HG03060 (cell line): ENCODE results near the gene FRMD7.
"Not testable (repeated sequence)": the region's sequence is repeated elsewhere in the genome, so short reads cannot be mapped to it uniquely, and the experiment has no call there.

ENCODE experiments used
- ATAC-seq: cut with Tn5 transposase; IDR thresholded peaks from one replicate; pipeline ENCODE4 v1.9.1; 2021; ENCODE audit warnings: low read depth, moderate number of reproducible peaks; ENCODE audit not compliant: unreplicated experiment

The FRMD7 gene, protein sequence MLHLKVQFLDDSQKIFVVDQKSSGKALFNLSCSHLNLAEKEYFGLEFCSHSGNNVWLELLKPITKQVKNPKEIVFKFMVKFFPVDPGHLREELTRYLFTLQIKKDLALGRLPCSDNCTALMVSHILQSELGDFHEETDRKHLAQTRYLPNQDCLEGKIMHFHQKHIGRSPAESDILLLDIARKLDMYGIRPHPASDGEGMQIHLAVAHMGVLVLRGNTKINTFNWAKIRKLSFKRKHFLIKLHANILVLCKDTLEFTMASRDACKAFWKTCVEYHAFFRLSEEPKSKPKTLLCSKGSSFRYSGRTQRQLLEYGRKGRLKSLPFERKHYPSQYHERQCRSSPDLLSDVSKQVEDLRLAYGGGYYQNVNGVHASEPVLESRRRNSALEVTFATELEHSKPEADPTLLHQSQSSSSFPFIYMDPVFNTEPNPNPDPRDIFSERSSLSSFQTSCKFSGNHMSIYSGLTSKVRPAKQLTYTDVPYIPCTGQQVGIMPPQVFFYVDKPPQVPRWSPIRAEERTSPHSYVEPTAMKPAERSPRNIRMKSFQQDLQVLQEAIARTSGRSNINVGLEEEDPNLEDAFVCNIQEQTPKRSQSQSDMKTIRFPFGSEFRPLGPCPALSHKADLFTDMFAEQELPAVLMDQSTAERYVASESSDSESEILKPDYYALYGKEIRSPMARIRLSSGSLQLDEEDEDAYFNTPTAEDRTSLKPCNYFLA

DNA sequence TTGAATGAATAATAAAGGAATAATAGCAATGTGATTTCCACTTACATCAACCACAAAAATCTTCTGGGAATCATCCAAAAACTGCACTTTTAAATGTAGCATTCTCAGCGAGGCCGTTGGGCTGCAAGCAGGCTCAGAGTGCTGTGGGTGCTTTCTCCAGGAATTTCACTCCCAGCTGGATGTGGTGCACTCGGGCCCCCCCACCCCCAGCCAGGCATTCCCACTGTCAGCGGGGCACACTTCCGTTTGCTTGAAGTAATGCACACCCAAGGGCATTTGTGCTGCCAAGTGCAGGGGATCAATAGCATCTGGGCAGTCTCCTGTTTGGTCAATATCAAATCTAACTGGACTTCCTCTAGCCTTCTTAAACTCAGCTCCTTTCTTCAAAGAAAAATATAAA is at the start of gene FRMD7:
FRMD7 (minus strand) TSS at position 278 of the 400 bp plus-strand sequence; CDS start at position 102, 176 bp downstream.
- no peak for ATAC-seq

DNA sequence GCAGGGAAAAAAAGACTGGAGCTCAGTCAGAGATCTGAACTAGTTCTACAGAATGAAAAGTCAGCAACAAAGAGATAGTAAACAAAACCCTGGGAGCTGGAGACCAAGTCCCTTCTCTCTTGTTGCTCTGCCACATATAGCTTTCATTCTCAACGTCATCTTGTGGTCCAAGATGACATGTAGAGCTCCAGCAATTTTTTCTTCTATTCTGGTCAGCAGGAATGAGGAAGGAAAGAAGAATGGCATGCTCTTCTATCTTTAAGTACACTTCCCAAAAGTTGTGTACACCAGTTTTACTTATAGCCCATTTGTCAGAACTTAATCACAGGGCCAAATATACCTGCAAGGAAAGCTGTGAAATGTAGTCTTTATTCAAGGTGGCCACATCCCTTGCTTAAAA is 45.8 kb upstream of the FRMD7 start:
- no peak for ATAC-seq

DNA sequence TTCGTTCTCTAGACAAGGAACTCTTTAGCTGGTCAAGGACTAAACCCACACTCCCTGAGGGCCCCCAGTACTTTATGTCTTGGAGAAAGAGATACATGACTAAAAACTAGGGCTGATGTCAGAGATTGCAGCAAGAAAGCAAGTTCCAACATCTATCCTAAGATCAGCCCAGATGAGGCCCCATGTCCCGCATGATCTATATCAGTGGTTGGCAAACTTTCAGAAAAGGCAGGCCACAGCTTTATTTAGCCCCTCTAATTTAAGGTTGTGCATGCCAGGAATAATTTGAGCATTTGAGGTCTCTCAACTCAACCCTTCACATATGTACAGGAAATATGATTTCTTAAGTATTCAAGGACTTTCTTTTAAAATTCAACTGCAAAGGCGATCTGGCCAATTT is 44.1 kb upstream of the FRMD7 start:
- no peak for ATAC-seq

DNA sequence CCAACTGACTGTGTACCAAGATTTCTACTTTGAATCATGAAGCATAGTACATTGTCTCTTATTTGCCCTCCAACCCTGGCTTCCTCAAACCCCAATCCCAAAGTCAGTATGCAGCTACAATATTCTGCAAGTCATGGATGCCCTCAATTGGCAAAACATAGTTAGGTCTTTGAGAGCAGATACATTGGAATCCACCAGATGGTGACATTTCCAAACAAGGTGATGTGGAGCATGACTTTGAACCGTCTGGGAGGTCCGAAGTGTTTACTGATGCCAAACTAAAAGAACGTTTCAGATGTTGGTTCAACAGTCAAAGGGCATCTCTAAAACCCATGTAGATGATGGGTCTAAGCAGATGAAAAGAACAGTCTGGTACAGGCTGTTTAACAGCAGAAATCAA is 43.7 kb upstream of the FRMD7 start:
- no peak for ATAC-seq

DNA sequence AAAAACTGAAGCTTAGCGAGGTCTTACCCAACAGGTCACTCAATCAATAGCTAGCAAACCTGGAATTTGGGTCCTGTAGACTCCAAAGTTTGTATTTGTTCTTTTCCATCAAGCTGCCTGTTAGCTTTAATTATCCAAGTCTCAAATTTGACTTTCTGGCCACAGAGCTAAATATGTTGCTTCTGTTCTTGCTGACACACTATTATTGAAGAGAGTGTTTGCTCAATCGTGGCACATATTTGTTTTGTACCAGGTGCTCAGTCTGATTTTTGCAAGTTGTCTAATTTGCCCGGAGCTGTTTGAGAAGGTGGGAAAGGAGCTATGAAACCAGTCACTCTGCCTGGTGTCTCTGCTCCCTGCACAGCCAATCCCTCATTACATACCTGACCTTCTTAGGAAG is 41.7 kb upstream of the FRMD7 start:
- ATAC-seq = no peak

DNA sequence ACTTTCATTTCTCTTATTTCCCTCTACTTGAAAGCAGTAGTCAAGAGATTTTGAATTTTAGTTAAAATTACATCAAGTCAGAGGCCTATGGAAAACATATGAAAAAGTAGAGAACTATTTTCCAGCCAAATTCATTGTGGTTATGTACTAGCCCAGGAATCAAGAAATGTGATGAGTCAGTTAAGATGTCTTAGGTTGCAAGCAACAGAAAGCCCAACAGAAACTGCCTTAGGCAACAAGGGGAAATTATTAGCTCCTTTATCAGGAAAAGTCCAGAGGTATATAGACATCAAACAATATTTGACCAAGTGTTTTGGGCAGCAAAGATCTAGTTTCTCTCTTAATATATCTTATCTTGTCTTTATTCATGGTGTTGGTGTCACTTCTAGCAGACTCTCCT is 37.8 kb upstream of the FRMD7 start:
- ATAC-seq = no peak

DNA sequence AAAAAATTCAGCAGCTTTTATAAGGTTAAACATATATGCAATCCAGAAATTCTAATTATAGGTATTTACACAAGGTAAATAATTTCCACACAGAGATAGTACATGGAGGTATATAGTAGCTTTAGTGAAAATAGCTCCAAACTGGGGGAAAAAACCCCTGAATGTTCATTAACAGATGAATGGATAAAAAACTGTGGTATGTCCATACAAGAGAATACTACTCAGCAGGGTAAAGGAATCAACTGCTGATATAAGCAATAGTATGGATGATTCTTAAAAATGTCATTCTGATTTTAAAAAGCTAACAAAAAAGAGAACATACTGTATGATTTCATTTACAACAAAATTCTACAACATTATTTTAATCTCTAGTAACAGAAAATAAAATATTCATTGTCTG is 37.2 kb upstream of the FRMD7 start:
- no peak for ATAC-seq

DNA sequence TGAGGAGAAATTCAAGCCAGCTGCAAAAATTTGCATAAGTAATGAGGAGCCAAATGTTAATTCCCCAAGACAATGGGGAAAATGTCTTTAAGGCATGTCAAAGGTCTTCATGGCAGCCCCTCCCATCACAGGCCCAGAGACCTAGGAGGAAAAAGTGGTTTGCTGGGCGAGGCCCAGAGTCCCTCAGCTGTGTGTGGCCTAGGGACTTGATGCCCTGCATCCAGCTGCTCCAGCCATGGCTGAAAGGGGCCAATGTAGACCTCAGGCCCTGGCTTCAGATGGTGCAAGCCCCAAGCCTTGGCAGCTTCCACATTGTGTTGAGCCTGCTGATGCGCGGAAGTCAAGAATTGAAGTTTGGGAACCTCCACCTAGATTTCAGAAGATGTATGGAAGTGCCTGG is 35.3 kb upstream of the FRMD7 start:
- ATAC-seq = not testable (repeated sequence)

DNA sequence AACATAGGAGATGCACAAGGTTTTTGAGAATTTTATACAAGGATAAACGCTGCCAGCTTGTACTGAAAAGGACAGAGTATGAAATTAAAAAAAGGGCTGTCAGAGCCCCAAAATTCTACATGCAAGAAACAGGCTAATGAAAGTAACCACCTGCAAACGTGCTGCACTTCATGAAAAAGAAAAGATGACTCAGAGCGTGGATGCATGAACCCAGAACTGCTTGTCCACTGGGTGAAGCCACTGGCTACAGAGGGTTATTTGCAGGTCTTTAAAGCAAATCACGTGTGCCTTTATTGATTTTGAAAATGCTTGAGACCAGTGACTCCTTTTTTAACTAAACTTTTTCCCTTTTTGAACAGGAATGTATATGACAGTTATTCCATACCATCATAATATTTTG is 25.3 kb upstream of the FRMD7 start:
- no peak for ATAC-seq

DNA sequence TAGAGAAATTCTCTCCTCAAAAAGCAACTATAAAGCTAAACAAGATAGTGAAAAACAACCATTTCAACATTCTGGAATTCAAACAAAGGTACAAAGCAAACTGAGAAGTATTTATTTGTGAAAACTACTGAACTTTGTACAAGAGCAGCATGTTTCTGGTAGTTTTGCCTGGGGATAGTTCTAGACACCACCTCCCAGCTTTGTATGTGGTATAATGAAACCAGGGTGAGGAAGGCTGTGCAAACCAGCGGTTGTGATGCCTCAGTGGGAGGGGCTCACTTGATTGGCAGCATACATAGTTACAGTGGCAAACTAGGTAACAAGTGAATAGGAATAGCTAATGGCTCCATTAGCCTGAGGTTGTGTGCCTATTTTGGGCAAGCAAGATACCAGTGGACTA is 18.6 kb upstream of the FRMD7 start:
- no peak for ATAC-seq

DNA sequence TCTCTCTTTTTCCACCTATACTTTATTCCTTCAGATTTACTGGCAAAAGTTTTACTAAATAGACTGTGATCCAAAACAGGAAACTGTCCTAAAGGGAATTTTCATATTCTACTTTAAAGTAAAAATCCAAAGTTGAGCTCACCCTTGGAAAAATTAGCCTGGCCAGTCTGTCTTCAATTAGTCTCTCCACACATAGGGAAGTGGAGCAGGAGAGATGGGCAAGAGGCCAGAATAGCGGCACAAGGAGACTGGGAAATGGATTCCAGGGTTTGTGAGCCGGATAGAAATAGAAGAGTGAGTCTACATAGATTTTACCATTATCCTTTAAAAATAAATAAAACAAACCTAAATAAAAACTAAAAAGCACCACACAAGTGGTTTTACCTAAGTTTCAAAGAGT is 16.2 kb upstream of the FRMD7 start:
- no peak for ATAC-seq

DNA sequence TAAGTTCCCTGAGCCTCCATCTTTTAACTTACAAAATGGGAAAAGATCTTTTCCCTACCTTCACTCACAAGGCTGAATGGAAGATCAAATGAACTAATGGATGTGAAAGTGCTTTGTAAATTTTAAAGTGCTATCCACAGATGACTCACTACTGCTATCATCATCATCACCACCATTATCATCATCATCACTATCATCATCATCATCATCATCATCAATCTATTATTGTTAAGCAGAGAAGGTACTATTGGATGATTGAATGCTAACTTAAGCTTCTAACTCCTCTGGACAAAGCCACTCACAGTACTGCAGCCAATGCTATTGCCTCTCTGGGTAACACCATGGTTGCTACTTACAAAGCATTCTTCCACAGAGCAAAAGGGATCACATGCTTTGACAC is 1.9 kb downstream of the FRMD7 start:
- ATAC-seq = no peak

DNA sequence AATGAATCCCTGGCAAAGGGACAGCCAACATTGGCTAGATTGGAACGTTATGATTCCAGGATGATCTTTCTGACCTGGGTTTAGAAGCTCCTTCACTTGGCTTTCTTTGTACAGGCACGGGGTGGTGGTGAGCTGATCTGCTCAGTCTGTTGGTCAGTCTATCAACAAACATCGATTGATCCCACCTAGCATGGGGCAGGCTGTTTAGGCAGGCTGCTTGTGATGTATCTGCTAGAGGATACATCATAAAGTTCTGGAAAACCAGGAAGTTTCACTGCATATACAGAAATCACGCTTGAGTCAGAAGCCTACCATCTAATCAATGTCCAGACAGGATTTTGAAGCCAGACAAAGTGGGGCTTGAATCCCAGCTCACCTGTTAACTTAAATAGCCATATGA is 6.9 kb downstream of the FRMD7 start:
- ATAC-seq = no peak

DNA sequence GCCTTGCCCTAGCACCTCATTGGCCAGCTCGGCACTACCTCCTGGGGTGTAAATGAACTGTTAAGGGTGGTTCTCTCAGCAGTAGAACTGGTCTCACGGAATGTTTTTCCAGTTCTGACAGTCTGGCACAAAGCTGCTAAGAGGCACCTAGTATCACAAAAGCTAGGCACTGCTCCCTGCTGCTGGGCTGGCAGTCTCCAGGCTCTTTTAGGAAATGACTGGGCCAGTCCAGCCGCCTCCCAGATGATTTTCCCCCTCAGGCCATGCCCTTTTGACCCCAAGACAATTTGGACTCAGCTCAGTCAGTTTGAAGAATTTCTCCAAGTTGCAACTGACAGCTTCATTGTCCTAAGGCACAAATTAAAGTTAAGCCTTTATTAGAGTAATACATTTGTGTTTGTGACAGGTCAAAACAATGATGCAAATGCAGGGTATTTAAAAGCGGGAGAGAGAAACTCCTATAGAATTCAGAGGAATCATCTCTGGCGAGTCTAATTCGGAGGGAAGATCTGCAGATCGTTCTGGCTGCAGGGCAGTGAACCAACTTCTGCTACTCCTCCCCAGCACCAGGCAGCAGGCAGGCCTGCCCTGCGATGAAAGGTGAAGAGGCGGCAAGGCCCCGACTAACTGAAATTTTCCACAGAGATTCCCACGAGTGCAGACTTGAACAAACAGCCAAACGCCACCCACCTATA is 7.9 kb downstream of the FRMD7 start:
- no peak for ATAC-seq

DNA sequence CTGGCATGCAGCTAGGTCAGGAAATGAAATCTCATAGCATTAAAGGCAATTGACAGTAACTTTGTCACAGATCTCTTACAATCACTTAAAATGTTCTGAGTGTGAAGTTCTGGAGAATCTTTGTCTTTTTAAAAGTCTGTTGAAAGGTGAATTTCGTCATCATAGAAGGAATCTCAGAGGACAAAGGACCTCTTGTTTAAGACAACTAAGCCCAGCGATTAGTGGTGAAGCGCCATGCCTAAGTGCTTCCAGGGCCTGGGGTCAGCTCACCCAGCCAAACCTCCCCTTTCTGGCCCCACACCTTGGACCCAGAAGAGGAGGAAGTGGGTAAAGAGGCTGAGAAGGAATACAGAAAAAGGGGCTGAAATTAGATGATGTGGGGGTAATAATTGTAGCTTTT is 8.5 kb downstream of the FRMD7 start:
- no peak for ATAC-seq

DNA sequence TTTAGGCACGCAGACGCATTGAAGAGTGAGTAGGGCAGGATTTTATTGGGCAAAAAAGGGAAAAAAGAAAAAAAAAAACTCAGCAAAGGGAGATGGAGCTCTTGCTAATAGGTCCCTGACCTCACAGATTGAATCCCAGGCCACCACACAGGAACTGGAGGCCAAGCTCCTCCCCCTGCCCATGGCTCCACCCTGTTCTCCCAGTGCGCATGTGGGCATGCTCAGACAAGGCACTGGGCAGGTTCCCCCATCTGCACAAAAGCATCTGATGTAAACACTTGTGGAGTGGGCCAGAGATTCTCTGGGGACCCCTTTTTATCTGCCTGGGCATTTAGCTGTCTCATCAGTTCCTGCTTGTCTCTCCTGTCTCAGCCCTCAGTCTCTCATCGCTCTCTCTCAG is 9.5 kb downstream of the FRMD7 start:
- no peak for ATAC-seq

DNA sequence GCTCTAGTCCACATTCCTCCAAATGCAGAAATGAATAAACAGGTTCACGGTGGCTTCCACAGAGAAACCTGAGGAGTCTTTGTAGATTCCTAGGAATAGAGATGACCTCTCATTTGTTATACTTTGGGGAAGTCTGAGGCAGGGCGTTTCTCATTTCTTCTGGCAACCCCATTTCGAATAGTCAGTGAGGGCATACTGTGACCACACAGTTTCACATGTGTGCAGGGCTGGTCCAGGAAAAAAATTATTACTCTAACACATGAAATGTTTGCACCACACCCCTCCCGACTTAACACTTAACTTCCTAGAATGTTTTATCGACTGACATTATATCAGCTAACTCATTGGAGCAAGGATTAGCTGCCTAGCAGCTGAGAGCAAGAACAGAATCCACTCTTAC is 12.0 kb downstream of the FRMD7 start:
- ATAC-seq = no peak

DNA sequence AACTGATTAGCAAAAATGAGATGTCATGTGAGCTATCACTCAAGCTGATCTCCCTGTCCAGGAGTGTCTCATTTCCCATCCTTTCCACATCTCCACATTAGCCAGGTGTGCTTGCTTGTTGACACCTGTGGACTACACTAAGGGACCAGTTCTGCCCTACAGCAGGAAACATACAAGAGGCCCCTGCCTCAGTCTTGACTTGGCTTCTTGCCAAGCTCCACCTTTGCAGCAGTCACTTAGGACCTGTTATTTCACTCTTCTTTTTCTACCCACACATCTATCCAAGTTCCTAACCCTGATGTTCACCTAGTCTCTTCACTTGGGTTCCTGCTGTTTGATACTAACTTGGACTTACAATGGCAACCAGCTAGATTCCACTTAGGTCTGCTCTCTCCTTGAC is 13.2 kb downstream of the FRMD7 start:
- ATAC-seq = no peak

DNA sequence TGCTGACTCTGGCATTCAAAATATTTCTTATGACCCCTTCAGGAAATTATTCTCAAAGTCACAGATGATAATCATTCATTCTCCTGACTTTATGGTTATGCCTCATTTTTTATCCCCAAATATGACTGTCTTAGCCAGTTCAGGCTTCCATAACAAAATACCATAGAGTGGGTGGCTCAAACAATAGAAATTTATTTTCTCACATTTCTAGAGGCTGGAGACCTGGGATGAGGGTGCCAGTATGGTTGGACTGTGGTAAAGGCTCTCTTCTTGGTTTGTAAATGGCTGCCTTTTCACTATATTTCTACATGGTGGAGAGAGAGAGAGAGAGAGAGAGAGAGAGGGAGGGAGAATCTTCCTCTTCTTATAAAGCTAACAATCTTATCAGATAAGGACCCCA is 20.5 kb downstream of the FRMD7 start:
- ATAC-seq = no peak

DNA sequence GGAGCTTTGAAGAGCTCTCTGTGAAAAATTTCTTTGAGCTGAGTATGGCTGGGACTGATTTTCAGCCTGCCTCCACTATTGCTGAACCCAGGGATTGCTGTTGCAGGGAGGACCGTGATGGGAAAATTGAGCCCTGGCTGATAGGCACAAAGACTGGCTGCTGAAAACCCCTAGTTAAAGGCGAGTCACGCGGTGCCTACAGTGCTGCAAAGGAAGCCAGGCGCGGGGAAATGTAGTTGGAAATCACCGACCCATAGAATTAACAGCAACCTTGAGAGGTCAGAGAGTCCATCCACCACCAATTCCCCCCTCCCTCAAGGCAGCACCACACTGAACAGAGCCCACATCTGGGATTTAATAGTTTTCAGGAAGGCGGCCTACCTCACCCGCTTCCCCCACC is 26.0 kb downstream of the FRMD7 start:
- no peak for ATAC-seq

DNA sequence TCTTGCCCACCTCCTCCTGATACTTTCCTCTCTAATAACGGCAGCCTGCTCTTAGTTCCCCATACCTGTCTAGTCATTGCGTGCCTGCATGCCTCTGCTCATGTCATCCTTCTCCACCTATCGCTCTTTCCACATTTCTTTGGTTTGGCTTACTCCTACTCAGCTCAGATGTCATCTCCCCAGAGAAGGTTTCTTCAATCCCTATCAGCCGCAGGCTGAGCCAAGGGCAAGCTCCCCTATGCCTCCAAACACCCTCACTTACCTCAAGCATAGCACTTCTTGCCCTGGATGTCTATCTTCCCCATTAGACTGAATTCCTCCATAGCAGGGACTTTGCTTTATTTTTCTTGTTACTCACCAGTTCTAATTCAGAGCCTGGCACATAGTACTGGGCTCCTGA is 26.6 kb downstream of the FRMD7 start:
- no peak for ATAC-seq

DNA sequence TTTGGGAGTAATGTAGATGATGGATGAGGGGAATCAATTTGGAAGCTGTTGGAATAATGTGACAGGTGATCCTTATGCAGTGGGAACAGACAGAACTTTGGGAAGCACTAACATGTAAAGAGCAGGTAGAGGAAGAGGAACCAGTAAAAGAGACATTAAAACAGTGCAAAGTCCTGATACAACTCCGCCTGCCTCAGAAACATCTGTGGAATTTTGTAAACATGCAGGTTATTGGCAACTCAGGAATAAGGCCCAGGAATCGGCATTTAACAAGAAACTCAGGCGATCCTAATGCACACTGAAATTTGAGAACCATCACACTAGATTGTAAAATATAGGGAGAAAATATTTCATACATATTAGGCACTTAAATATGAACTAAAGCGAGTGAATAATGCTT is 29.1 kb downstream of the FRMD7 start:
- not testable (repeated sequence) for ATAC-seq
